Suppressor macrophage (primary cell): ENCODE results near the gene NPTN.
"Not testable (repeated sequence)": the region's sequence is repeated elsewhere in the genome, so short reads cannot be mapped to it uniquely, and the experiment has no call there.

ENCODE experiments used
- DNase-seq, 4 experiments: peaks; one replicate each; pipeline ENCODE4 v3.0.0-alpha.2; 2020 to 2022

Gene NPTN

DNA sequence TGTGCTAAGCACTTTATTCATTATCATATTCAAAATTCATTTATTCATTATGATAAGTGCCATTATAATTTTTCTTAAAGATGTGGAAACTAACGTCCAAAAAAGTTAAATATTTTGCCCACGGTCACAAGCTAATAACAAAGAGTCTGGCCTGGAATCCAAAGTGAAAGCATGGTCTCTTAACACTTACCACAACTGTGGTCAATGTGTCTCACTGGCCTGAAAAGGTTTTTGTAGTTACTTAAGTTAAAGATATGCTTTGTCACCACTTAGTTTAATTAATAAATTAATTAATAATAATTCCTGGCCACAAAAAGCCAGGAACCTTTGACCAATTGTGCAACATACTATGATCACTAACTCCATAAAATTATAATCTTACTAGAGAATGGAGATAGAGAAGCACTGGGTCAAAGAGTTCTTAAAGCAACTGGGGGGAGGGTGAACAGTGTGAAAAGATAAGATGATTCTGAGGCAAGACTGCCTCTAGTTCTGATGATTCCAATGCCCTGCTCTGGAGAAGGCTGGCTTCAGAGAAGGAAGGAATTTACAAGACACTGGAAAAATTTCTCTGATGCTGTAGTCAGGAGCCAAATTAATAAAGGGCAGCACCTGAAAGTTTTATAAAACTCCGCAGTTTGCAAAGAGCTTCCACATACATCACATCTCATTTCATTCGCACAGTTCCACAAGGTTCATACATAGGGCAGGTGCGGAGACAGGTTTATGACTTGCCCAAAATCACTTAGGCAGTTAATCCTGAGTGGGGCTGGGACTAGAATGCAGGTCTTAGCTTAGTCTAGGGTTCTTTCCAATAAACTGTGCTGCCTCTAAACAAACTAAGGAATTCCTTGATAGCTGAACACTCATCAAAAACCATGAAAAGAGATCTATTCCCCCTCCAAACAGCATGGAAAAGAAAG, 32.5 kb downstream of the NPTN start:
- no peak for DNase-seq

GRCh38 chr15:73599934-73600333, 33.3 kb downstream of the NPTN start:
- DNase-seq: no peak

GRCh38 chr15:73598530-73599160, 34.5 kb downstream of the NPTN start:
- DNase-seq: no peak

- DNase-seq: no peak
Measured at GRCh38 chr15:73597036-73597638, 36.1 kb downstream of the NPTN start.

DNA sequence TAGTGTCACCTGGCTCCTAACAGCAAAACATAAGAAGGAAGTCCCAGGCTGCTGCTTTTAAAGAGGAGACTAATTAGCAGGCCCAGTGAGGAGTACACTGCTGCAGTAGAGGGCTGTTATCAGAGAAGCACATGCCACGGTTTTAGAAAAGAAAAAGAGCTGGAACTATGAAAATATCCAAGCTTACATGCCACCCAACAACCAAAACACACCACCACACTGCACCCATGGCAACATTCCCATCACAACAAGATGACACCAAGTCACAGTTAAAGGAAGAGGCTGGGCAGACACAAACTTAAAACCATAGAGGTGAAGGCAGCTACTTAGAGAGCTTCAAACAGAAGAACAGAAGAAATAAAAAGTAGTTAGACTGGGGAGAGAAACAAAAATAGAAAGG, 37.0 kb downstream of the NPTN start:
- no peak for DNase-seq

DNA sequence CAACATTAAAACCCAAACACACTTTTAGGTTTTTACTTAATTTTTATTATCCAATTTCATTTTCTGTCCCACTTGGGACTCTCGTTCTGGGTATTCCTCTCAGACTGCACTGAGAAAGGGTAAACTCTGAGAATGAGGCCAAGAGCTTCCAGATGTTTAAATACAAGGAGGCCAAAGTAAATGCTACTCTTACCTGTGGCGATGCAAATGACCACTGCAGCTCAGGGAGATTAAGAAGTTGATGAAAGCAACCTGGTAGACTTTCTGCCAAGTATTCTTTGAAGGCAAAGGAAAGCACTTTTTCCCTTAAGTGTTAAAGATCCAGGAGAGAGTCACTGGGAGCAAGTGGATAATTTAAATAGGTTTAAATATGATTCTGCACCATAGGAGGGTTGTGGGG, 39.1 kb downstream of the NPTN start:
- no peak for DNase-seq

DNA sequence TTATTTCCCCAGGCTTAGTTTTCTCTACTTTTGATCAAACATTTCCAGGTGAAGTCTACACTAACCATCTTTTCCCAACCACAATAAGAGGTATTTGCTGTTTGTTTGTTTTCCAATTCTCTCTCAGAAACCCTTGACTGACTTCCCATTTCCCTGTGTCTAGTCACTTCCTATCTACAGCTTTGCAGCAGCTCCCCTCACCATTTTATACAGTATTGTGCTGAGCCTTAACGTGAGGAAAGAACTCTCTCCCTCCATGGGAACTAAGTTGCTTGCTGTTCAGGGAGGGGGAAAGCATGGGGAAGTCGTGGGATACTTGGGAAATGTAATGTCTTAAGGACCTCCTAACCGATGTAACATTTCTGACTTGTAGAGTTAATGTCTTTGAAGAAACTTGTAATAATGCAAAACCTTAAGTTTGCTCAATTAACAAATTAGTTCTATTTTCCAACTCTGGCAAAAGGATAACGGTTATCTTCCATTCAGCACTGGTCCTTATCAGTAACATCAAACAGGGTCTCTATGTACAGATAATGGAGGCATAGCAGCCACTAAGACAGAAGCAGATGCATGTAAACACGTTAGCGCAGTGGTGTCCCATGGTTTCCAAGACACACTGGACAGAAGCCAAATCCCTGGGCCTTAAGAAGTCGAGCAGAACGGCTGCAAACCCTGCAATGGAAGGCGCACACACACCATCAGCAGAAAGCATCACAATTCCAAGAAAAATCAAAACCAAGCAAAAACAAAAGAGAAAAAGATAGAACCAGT, 39.7 kb downstream of the NPTN start:
- peak in 3 of 4 experiments; percentile 19 to 42 (median 36) for DNase-seq

GRCh38 chr15:73590263-73590662, 42.9 kb downstream of the NPTN start:
- DNase-seq: no peak

DNA sequence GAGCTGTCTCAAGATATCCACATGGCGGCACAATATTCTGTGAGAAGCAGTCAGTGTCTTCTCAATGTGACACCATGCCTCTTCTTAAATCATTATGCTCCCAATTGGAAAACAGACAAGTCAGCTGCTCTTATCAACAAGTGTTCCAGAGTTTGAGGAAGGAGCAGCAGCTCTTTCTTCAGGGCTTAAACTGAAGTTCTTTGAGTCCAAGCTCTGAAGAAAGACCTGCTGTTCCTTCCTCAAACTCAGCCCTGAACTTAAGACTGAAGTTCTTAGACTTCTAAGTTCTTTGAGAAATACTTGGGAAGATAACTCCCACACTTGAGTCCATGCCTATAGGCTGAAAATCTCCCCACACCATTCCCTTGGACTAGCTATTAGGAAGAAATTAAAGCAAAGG, 43.4 kb downstream of the NPTN start:
- DNase-seq: peak; percentile 29 to 65 (median 59)

- DNase-seq: no peak
Measured at GRCh38 chr15:73585871-73586654, 47.1 kb downstream of the NPTN start.

GRCh38 chr15:73584699-73585420, 48.3 kb downstream of the NPTN start:
- DNase-seq: no peak

DNA sequence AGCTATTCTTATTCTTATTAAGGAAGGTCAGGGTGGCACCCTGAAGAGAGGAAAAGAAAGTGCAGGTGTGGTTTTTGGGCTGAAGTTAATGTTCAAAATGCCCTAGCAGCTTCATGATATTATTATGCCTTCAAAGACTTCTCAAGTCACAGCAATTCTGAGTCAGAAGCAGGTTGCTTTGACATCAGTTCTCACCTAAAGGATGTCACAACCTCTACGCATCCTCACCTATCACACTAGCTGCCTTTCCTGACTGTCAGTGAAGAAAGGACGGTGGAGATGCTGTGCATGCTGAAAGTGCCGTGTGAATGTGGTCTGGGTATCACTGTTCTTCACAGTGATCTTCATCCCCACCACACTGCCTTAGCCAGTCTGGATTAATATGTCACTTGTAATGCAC, 49.6 kb downstream of the NPTN start:
- no peak for DNase-seq

DNA sequence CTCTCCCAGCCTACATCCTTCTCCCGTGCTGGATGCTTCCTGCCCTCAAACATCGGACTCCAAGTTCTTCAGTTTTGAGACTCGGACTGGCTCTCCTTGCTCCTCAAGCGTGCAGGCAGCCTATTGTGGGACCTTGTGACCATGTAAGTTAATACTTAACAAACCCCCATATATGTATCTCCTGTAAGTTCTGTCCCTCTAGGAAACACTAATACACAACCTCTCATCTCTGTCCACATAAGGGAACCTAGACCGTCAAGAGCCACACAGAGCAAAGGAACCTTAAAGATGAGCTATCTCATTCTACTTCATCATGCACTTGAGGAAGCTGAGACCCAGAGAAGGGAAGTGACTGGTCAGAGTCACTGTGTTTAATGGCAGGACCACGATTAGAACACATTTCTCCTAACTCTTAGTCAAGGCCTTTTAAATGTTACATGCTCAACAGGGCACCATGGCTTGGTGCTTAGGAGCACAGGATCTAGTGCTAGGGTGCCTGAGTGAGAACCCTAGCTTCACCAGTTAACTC, 50.3 kb downstream of the NPTN start:
- peak; percentile 34 to 58 (median 54) for DNase-seq

DNA sequence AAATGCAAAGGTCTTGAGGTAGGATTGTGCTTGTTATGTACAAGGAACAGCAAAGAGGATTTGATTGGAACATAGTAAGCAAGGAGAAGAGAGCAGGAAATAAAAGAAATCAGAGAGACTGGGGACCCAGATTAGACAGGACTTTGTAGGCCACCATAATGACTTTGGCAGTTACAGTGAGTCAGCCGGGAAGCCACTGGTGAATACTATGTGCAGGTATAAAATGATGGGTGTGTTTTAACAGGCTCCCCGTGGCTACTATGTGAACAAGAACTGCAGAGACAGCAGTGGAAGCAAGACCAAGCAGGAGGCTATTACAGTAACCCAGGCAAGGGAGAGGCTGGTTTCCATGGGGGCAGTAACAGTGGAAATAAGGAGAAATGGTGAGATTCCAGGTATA, 55.2 kb downstream of the NPTN start:
- DNase-seq: no peak

GRCh38 chr15:73577593-73577992, 55.6 kb downstream of the NPTN start:
- DNase-seq: not testable (repeated sequence)

GRCh38 chr15:73575636-73576247, 57.4 kb downstream of the NPTN start:
- DNase-seq: no peak

GRCh38 chr15:73573572-73573971, 59.6 kb downstream of the NPTN start:
- peak in 1 of 4 experiments; percentile 9 for DNase-seq

- no peak for DNase-seq
Measured at GRCh38 chr15:73573037-73573436, 60.2 kb downstream of the NPTN start.

DNA sequence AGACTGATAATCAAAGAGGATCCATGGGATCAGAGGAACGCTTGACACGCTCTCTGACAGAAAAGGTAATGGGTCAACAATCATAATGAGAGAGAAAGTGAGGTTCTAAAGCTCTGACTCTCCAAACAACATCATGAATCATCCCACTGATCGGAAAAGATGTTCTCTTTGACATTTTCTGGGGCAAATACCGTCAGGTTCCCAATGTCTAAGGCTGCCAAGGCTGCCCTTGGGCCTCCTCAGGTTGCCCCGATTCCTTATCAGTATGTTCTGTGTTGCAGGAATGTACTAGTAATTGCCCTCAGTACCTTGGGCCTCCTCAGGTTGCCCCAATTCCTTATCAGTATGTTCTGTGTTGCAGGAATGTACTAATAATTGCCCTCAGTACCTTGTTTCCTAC, 60.9 kb downstream of the NPTN start:
- DNase-seq: no peak

DNA sequence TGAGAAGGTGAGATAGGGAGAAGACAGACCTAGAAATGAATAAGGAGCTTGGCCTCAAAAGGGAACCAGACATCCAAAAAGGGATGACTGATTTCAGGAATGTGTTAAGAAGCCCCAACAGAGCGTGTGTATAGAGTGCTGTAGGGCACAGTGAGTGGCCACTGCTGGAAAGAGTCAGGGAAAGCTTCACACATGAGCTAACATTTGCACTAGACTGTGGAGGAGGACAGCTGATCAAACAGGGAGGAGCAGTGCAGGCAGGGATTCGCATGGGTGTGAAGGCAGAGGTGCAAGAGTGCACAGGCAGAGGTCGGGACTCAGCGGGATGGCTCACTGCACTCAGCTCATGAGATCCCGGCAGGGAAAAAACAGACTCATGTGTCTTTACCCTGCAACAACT, 61.8 kb downstream of the NPTN start:
- DNase-seq: no peak
